GM21447 (cell line): ENCODE results near the gene ITGA2.

Experiments
- ATAC-seq: cut with Tn5 transposase; IDR thresholded peaks from one replicate; pipeline ENCODE4 v1.9.1; 2021; ENCODE audit not compliant: unreplicated experiment

Gene ITGA2

DNA sequence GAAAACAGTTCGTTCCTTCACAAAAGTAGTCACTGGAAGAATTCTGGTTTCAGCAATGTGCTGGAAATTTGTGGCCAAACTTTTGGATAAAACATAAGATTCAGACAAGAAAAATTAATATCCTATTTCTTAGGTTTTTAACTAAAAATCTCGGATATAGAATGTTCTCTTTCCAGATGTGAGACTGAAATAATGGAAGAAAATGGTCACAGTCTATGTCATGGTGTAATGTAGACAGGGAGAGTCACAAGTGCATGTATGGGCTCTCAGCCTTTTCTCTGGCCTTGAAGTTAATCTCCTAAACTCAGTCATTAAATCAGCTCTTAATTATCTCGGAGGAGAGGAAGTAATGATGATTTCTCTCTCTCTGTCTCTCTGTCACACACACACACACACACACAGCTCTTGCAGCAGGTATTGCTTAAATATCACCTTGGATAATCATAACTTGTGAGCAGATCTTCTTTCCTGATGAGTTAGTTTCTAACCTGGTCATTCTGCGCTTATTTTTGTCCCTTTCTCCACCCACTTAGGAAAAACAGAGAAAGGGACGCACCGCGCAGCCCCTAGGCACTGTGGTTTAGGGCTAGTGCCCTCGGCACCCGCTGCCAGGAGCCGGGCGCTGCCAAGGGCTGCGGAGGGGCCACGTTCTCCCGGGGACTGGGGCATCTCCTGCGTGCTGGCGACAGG, 672 bp upstream of the ITGA2 start:
- ATAC-seq, result peak; percentile 4

DNA sequence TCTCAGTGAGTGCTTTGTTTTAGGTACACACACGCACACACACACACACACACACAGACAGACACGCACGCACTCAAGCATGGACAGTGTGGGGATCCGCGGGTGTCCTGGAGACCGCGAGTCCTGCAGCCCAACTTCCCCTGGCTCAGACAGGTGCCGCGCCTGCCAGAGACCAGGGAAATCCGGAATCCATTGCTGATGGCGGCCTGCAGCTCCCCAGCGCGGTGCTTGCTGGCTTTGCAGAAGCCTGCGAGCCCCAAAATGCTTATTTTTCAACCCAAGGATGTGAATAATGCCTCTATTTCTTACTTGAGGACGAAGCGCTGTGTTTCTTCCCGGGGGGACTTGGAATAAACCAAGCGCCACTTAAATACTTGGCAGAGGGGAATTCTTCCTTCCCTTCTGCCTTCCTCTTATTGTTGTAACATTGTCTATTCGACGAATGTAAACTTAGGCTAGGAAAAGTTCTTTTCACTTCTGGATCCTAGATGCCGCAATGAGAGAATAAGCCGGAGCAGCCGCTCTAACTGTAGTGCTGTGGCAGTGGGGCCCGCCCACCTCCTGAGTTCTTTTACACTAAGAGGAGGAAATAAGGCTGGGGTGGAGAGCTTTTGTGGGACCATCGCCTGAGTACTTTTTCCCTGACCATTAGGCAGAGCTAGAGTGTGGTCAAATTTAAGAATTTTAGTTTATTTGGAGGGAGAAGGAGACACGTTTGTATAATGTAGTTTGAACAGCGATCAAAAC, 802 bp downstream of the ITGA2 start:
- ATAC-seq, result peak; percentile 35

DNA sequence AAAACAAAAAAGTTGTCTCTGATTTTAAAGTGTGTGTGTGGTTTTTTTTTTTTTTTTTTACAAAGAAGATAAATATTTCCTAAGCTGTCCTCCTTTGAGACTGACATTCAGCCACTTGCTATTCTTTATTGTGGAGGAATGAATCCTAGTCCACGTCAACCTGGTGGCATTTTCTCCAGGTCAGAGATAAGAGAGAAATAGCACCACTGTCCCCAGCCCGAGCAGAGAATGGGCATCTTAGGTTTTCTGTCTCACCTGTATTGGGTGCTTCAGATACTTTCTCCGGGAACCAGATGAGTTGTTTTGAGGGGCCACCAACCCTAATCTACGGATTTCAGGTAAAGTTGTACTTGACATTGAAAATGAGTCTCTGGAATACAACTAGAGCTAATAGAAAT, 1.4 kb downstream of the ITGA2 start:
- no peak for ATAC-seq

DNA sequence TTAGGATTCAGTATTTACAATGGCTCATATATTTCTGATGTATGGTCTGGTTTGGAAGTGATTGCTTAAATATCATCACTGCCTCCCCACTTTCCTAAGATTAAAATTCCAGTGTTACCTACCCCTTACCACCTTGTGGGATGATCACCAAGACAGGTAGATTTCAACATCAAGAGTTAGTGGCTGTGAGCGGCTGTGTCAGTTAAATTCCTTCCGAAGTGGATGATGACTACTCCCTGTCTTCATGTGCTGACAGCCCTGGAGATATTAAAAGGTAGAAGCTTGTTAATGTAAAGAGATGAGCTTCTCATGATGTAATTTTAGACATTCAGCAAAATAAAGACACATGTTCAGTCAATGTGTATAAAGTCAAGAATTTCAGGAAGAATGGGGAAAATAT, 4.2 kb downstream of the ITGA2 start:
- ATAC-seq, result no peak

DNA sequence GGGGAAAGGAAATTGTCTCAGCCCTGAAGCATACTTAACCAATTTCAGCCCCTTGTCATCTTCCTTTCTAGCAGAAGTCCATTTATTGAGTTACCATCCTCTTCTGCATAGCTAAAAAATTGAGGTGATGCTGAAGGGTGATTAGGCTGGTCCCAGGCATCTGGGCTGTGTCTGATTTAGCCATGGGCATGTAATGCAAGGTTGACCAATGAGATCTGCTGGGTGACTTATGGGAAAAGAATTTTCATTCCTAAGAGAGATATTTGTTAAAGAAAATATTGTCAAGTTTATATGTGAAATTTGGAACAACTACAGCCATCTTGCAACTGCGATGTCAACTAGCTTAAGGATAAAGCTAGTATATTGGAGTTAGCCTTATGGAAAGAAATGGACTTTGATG, 5.1 kb downstream of the ITGA2 start:
- no peak for ATAC-seq

DNA sequence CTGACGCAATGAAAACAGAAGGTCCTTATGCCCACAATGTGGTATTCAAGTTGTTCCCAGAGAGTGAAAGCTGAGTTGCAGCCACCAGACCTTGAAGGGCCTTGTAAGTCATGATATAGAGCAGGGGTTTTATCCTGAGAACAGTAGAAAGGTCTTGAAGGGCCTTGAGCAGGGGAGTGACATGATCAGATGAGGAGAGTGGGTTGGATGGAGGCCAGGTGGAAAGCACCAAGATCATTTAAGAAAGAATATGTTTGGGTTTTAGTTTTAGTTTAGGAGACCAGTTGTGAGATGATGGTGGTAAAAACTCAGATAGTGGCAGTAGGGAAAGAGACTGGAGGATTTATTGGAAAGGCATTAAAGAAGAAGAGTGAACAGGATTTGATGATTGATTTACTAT, 5.9 kb downstream of the ITGA2 start:
- ATAC-seq, result no peak

DNA sequence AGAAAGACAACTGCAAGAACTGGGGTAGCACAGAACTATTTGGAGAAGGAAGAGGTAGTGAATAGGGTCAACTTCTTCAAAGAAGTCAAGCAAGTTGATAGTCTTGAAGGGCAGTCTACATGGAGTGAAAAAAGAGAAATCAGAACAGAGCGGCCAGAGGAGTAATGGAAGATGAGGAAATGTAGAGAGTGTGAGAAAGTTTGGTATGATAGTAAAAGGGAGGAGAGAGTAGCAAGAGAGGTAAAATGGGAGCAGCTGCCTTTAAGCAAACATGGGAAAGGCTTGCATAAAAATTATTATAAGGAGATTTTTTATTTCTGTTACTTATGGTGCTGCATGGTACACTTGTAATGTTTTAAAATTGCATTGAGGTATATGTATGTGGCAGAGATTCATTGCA, 6.8 kb downstream of the ITGA2 start:
- no peak for ATAC-seq

DNA sequence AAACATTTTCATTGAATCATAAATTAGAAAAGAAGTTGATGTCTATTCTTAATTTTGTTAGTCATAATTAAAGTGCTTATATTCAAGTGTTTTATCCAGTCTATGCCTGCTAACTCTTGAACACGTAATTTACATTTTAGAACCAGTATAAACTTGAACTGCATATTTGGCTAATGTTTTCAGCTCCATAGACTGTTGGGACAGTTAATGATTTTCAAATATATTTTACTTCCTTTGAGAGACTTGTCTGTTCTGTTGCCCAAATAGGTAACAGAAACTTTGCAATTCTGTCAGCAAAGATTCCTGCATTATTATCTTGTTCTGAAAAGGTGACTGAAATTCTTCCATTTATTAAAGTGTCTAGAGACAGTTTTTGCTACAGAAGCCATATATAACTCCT, 7.8 kb downstream of the ITGA2 start:
- no peak for ATAC-seq

DNA sequence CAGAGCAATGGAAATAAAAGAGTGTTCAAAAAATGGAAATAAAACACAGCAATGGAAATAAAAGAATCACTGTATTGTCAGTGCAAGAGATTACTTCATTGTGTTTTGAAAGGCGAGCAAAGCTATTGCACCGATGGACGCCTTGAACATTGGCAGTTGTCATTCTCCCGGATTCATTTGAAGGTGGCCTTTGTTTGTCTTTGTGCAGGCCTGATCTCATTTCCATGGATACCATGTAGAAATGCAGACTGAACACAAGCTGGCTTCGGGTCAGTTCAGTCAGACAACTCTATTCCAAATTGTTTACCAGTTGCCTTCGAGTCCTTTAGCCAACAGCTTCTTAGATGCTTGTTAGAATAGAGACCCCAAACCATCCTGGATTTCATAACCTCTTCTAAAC, 8.3 kb downstream of the ITGA2 start:
- ATAC-seq, result no peak

DNA sequence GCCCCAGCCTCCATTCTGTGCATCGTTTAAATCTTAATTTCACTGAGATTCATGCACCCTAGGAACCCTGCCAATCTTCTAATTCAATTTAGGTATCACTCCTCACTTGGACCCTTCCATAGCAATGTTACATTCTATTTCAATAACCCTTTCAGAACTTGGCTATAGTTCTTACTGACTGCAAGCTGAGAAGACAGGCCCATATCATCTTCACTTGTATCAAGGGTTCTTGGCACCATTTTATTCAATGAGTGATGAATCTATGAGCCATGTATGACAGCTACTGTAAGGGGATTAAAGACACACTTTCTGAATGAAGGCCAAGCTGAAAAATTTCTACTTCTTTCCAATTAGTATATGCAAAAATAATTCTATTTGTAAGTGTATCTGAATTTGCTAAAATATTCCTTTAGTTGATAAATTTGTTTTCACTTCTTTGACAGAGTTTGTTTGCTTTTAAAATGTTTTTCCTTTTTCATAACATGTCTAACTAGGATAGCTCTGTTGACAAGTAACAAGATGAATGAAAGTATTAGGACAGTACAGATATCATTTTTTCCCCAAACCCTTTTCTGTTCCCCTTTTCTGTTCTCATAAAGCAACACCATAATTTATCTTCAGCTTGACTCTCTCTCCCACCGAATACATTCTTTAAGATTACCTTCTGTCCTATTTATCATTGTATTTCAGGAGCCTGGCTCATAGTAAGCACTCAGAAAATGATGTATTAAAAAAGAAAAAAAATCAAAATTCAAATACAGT, 9.6 kb downstream of the ITGA2 start:
- ATAC-seq, result no peak

DNA sequence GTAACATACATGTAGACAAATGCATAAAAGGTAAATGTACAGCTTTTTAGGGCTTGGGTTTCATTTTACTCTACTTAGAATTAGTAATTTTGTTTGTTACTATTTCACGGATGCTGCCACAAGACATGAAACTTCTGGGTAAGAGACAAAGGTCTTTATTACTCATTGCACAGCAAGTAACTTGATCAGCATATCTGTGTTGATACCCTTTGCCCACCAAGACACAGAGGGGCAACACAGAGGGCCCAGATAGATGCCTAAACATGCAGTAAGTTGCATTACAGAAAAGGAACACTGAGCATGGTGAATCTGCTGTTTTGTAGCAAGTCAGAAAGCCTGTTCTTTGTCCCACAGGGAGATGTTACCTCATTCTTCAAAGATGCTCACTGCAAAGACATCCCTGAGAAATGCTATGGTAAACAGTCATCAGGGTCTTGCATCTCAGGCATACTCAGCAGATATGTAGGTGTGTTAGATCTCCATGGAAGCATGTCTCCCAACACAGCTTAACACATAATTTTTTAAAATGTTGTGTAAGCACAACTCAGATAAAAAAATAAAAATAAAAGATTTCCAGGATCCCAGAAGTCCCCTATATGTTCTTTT, 10.3 kb downstream of the ITGA2 start:
- no peak for ATAC-seq

DNA sequence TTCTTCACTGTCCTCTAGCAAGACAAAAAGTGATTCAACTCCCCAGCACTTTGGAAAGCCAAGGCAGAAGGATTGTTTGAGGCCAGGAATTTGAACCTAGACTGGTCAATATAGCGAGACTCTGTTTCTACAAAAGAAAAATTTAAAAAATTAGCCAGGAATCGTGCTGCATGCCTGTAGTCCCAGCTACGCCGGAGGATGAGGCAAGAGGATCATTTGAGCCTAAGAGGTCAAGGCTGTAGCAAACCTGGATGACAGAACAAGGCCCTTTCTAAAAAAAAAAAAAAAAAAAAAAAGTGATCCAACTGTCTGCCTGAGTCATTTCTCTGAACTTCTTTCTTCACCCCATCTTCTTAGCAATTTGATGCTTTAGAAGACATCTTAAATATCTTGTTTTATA, 12.4 kb downstream of the ITGA2 start:
- ATAC-seq, result no peak

DNA sequence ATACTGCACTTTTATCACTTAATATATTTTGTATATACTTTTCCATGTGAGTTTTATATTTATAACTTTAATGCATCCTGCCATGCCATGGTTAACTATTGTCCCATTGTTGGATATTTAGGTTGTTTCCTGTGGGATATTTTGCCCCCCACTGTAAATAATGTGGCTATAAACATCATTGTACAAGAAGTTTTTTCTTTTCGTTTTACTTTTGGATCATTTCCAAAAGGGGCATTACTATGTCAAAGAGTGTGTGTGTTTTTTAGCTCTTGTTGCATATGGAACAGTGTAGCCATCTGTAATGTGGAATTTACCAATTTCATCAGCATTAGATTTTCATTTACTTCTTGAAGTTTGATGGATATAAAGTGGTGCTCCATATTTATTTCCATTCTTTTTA, 13.3 kb downstream of the ITGA2 start:
- ATAC-seq, result no peak

DNA sequence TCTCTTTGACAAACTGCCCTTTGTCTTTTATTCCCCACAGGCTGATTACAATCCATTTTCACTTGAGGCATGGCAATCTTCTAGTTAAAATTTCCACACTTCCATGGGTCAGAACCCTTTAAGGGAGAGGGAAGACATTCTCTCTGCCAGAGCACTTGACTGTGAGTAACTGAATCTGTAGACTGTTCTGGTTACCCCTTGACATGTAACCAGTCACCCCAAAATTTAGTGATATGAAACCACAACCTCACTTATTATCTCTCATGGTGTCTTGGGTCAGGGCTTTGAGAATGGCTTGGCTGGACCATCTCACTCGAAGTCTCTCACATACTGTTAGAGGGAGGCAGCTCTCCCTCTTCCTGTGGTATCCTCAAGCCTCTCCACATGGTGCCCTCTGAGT, 14.0 kb downstream of the ITGA2 start:
- no peak for ATAC-seq

DNA sequence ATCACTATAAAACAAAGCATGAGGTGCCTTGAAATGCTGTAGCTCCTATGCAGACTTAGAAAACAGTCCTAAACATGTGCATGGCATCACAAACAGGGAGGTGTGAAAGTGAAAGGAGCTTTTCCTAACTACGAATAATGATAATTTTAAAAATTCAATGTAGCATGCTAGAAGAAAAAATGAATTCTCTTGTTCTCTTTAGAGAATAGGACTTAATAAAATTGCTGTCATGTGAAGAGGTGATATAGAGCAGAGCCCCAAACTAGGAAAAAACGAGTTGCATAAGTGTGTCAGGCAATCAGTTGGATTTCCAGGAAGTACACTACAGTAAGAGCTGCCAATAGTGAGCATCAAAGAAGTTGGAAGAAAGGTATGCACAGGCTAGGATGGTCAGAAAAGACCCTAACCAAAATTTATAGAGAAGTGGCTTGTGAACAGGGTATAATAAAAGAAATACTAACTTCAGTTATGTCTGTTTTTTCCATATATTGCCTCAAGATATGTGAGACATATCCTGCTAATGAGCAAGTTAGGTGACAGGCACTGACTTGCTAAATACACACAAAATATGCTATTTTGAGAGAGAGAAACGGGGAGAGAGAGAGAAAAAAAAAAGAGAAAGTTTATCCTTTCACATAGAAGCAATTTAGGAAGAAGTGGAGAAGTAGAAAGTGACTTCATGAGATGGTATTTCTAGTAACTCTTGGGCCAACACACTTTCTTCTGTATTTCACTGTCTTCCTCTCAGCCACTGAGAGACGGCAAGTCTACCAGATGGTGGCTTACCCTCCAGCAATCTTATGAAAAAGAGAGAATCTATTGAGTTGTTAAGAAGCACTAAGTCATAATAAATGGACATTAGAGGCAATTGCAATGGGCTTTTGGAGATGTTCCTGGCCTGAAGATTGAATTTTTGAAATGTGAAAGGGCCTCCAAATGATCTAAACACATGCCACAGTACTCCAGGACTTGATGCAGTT, 18.0 kb downstream of the ITGA2 start:
- ATAC-seq, result no peak

DNA sequence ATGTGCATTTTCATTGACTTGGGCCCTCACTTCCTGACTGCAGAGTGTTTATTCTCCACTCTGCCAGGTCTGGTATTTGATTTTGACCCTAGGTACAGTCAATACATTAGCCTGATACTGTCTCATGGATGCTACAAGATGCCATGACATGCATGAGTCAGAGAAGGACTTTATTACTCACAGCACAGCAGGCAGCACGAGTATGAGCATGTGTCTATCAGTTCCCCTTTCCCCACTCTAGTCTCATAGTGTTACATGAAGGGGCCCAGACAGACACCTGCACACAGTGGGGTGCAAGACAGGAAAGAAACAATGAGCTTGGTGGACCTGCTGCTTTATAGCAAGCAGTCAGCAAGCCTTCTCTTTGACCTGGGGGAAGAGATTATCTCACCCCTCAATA, 19.6 kb downstream of the ITGA2 start:
- peak; percentile 94 for ATAC-seq

DNA sequence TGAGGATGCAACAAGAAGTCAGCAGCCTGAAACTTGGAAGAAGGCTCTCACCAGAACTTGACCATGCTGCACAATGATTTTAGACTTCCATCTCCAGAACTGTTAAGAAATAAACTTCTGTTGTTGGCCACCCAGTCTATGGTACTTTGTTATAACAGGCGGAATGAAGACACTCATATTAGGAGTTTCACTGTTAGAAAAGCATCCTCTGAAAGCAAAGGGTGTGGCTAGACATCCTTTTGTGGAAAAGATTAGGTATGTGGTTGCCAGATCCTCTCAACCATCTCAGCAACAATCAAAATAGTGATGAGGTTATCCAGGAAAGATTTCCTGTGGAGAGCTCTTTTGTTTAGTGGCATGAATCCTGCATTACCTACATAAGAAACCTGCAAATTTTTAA, 20.7 kb downstream of the ITGA2 start:
- no peak for ATAC-seq

DNA sequence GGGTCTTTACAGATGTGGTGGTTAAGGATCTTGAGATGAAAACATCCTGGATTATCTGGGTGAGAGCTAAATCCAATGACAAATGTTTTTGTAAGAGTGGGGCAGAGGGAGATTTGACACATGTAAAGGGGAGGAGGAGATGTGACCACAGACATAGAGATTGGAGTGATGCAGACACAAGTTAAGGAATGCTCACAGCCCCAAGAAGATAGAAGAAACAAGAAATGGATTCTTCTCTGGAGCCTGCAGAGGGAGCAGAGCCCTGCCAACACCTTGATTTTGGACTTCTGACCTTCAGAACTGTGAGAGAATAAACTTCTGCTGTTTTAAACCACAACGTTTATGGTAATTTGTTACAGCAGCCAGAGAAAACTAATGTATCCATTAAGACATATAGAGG, 21.7 kb downstream of the ITGA2 start:
- ATAC-seq, result no peak

DNA sequence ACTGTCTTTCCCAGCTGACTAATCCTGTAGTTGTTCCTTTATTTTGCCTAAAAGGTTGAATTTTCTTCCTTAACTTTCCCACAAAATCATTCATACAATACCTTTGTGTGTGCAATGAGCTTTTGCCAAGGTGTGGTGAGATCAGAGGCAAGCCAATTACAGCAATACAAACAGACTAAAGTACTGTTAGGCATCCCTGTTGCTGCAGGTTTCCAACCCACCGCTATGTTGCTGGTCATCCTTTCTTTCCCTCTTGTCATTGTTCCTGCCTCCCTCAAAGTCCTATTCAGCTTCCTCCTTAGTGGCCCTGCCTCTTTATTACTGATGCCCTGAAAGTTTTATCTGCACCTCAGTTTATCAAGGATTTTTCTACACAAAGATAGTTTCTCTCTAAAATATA, 22.1 kb downstream of the ITGA2 start:
- ATAC-seq, result no peak

DNA sequence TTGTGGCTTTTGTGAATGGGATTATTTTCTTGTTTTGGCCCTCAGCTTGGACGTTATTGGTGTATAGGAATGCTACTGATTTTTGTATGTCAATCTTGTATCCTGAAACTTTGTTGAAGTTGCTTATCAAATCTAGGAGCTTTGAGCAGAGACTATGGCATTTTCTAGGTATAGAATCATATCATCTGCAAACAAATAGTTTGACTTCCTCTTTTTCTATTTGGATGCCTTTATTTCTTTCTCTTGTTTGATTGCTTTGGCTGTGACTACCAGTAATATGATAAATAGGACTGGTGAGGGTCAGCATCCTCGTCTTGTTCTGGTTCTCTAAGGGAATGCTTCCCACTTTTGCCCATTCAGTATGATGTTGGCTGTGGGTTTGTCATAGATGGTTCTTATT, 24.7 kb downstream of the ITGA2 start:
- ATAC-seq, result no peak

DNA sequence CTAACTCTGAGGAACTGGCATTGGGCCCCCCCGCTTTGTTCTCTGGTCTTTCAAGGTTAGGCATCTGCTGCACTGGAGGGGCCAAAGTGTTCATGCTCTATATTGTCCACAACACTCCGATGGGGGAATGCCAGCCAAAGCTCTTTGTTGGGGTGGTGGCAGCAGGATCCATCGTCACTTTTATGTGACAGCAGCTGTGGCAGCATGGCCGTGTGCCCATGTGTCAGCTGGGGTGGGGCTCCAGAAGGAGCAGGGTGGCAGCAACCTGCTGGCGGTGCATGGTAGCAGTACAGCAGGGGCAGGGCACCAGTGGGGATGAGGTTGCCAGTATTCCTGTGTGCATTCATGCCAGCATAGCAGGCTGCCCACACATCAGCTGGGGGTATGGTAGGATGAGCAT, 28.2 kb downstream of the ITGA2 start:
- no peak for ATAC-seq
